Cardiac muscle cell (in vitro differentiated cells and primary cell): Measurements from ENCODE around the gene HECTD2. TPM values are rescaled to one million over a fixed set of nuclear protein-coding genes. Genes with fewer than 3 reads are reported as not detected.

ENCODE experiments used
- DNase-seq, 2 donors: peaks; one replicate each; pipeline versions ENCODE4 v3.0.0 to v3.0.0-alpha.2; 2010 to 2017; ENCODE audit warnings: low read depth in 1 of 2, low spot score in 1 of 2
- H3K27ac ChIP-seq: fragments of 200-600 bp; sonication (generic); 2 replicates; pipeline ENCODE4 v1.5.1; 2016
- H3K27me3 ChIP-seq: fragments of 200-600 bp; sonication (generic); 2 replicates; pipeline ENCODE4 v1.6.0; 2016; ENCODE audit warnings: control low read depth
- H3K36me3 ChIP-seq: fragments of 200-600 bp; sonication (generic); 2 replicates; pipeline ENCODE4 v1.5.1; 2016; ENCODE audit warnings: control low read depth
- H3K4me1 ChIP-seq: fragments of 200-600 bp; sonication (generic); 2 replicates; pipeline ENCODE4 v1.8.1; 2017; ENCODE audit warnings: low read depth, mild to moderate bottlenecking, mixed run types
- H3K4me3 ChIP-seq: fragments of 200-600 bp; sonication (generic); 2 replicates; pipeline ENCODE4 v1.5.1; 2016; ENCODE audit warnings: mild to moderate bottlenecking
- H3K9me3 ChIP-seq: fragments of 200-600 bp; sonication (generic); 2 replicates; pipeline ENCODE4 v1.5.1; 2017; ENCODE audit warnings: low read depth, mild to moderate bottlenecking, control low read depth
- polyA plus RNA-seq: library from polyadenylated mRNA; unstranded; fragments of >200 nt; fragmentation: Nextera tagmentation; extraction: Ambion mirVana; gene quantifications from 2 replicates; pipeline ENCODE4 v1.2.1, GENCODE V29; 2016
- total RNA-seq: library from RNA; depleted of rRNA; stranded (reverse); fragments of >200 nt; gene quantifications from 2 replicates; pipeline ENCODE4 v1.2.3, GENCODE V29; 2016
- TF ChIP-seq, protein P1 (sequence below): IDR thresholded peaks from 2 replicates; pipeline ENCODE4 v1.5.1; 2012; ENCODE audit warnings: low read depth, mild to moderate bottlenecking, low read length

HECTD2 gene
- total and polyA plus RNA-seq, 2 experiments from 2014 or later = 6.7 to 8.5 TPM

DNA sequence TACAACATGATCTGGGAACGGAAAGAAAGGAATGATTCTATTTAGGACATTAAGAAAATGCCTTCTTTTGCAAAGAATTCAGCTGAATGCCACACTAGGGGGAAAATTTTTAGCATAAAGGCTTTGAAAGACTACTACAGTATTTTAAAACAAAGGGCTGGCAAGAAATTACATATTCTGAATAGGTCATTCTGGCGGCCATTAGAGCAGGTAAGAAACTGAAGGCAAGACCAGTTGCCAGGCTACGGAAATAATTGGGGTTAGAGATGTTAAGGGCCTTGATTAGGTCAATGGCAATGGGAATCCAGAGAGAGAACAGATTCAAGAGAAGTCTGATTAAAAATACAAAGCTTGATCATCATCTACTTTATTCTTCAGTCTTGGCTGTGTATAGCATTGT is 3.8 kb upstream of the HECTD2 start:
- Histone ChIP-seq H3K9me3 (no peaks in the 10 kb centered on the region), H3K27ac (no peak overlapping the region), H3K4me3 (no peak overlapping the region), H3K27me3 (peaks cover 38% of the 10 kb centered on the region), H3K4me1 (no peaks in the 10 kb centered on the region), H3K36me3 (no peaks in the 10 kb centered on the region)
- no peak for DNase-seq
- TF ChIP-seq, protein P1, sequence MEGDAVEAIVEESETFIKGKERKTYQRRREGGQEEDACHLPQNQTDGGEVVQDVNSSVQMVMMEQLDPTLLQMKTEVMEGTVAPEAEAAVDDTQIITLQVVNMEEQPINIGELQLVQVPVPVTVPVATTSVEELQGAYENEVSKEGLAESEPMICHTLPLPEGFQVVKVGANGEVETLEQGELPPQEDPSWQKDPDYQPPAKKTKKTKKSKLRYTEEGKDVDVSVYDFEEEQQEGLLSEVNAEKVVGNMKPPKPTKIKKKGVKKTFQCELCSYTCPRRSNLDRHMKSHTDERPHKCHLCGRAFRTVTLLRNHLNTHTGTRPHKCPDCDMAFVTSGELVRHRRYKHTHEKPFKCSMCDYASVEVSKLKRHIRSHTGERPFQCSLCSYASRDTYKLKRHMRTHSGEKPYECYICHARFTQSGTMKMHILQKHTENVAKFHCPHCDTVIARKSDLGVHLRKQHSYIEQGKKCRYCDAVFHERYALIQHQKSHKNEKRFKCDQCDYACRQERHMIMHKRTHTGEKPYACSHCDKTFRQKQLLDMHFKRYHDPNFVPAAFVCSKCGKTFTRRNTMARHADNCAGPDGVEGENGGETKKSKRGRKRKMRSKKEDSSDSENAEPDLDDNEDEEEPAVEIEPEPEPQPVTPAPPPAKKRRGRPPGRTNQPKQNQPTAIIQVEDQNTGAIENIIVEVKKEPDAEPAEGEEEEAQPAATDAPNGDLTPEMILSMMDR = no peak

DNA sequence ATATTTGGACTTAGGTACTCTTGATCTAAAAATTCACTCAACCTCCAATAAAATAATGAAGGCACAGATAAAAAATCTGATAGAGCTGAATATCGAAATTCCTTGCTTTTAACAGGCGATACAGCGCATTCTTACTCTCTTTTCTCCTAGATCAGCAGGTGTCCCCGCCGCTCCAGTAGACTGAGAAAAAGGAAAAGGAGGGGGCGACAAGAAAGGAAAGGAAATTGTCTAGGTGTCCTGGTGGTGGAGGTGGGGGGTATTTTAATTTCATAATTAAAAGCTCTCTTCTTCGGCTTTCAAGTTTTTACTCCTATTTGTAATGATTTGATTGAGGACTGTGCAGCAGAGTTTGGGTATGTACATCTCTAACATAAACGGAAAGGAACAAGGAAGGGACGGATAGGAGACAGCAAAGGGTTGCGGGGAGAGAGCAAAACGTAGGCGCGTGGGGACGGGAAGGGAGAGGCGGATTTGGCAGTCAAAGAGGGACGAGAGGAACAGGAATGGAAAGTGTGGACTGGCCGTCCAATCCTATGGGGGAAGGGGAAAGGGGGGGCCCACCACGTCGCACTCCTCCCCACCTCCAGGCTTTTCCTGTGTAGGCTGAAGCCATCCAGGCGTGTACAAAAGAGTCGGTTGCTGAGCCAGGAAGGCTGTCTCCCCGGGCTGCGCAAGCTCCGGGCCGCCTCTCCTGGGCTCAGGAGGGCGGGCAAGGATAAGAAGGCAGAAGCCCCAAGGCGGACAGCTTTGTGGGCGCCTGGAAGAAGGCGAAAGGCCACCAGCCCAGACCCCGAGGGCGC is 875 bp upstream of the HECTD2 start:
- peaks cover 21% of the 10 kb centered on the region for H3K27me3 ChIP-seq
- H3K9me3 ChIP-seq = no peaks in the 10 kb centered on the region
- no peaks in the 10 kb centered on the region for H3K36me3 ChIP-seq
- H3K27ac ChIP-seq = peak overlapping the region; percentile 98
- TF ChIP-seq, protein P1 = no peak
- peak; percentile 69 to 95 for DNase-seq
- peaks cover 7% of the 10 kb centered on the region for H3K4me1 ChIP-seq
- peak overlapping the region; percentile 91 for H3K4me3 ChIP-seq

DNA sequence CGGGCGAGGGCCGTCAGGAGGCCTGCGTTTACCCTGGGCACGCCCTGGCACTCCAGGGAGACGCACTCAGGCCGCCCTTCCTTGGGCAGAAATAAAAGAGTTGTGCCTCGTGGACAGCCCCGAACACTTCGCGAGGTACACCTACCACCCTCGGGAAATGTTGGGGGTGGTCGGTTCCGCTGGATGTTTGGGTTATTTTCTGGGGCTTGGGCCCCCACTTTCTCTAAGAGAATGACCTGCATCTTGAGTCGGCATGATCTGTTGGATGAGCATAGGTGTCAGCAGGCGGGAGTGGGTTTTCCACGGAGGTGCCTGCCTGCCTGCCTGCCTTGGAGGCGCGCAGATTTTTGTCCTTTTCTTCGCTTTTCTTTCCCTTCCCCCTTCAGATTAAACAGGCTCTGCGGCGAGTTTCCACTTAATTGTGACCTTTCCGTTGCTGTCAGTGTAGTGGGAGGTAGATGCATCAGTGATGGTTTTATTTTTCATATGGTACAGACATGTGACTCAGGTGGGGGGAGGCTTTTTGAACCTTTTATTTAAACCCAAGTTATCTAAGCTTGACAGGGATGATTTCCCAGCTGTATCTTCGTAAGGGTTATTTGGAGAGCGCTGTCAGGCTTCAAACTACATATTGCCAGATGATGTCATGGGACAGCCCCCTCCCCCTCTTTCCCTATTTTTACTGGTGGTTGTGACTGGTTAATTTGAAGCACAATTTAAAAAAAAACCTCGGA is 661 bp downstream of the HECTD2 start:
- peaks cover 6% of the 10 kb centered on the region for H3K27me3 ChIP-seq
- no peaks in the 10 kb centered on the region for H3K36me3 ChIP-seq
- peak in 1 of 2 donors; percentile 50 for DNase-seq
- TF ChIP-seq, protein P1 = no peak
- H3K4me1 ChIP-seq = peaks cover 7% of the 10 kb centered on the region
- H3K4me3 ChIP-seq = peak overlapping the region; percentile 91
- no peaks in the 10 kb centered on the region for H3K9me3 ChIP-seq
- peak overlapping the region; percentile 98 for H3K27ac ChIP-seq

DNA sequence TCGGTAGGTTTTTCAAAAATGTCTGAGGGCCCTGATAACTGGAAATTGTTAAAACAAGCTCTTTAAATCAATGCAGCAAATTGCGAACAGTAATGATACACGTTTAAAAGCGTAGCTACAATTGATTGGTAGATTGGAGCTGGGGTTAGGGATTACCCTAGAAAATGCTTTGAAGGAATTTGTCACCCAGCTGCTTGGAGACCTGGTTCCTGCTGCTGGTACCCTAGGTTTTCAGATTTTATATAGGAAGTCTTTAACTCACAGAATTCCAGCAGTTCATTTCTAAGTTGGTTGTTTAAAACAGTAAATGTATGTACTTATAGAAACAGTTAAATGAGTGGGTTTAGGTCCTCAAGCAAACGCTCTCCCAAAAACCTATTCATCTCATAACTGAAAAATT is 1.5 kb downstream of the HECTD2 start:
- Histone ChIP-seq H3K27ac (no peak overlapping the region), H3K27me3 (no peaks in the 10 kb centered on the region), H3K4me3 (peak overlapping the region; percentile 91), H3K9me3 (no peaks in the 10 kb centered on the region), H3K4me1 (peaks cover 7% of the 10 kb centered on the region), H3K36me3 (no peaks in the 10 kb centered on the region)
- no peak for DNase-seq
- TF ChIP-seq, protein P1 = no peak

DNA sequence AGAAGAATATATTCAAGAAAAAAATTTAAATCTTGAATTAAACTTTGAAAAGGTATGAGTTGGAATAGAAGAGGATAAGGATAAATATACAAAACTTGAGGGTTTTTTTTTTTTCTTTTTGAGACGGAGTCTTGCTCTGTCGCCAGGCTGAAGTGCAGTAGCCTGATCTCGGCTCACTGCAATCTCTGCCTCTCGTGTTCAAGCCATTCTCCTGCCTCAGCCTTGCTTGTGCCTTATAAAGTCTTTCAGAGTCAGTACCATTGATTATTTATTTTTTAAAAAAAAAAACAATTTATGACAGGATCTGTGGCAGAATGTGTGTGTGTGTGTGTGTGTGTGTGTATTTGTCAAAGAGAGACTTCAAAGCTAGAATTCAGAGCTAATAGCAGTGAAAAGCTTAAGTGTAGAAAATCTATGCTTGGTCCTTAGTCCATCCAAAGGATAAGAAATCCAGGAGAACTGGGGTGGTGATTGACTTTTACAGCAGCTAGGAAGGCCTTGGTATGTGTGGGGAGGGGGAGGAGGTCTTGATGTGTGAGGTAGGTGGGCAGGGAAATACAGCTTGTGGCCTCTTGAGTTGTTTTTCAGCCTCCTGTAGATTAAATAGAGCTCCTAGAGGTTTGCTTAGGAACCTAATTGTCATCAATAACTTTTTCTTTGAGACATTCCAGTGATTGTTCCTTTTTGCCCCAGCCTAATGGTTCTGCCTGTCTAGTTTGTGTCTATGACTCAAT is 2.4 kb downstream of the HECTD2 start:
- Histone ChIP-seq H3K9me3 (no peaks in the 10 kb centered on the region), H3K4me3 (no peak overlapping the region), H3K36me3 (no peaks in the 10 kb centered on the region), H3K4me1 (peaks cover 7% of the 10 kb centered on the region), H3K27ac (no peak overlapping the region), H3K27me3 (no peaks in the 10 kb centered on the region)
- no peak for DNase-seq
- TF ChIP-seq, protein P1 = no peak
